22Rv1 (cell line): Measurements from ENCODE around the gene LAMA3.

Experiments used
- ZFX ChIP-seq: fragments of 450-650 bp; IDR thresholded peaks from 2 replicates; pipeline ENCODE4 v1.6.1; 2017; ENCODE audit warnings: antibody characterized with exemption, borderline replicate concordance
- TF ChIP-seq, protein P1 (sequence below): fragments of 450-650 bp; IDR thresholded peaks from 2 replicates; pipeline ENCODE4 v1.5.1; 2017; ENCODE audit warnings: mild to moderate bottlenecking

GRCh38 chr18:23945416-23946079, 256.3 kb downstream of the LAMA3 start:
- TF ChIP-seq, protein P1, sequence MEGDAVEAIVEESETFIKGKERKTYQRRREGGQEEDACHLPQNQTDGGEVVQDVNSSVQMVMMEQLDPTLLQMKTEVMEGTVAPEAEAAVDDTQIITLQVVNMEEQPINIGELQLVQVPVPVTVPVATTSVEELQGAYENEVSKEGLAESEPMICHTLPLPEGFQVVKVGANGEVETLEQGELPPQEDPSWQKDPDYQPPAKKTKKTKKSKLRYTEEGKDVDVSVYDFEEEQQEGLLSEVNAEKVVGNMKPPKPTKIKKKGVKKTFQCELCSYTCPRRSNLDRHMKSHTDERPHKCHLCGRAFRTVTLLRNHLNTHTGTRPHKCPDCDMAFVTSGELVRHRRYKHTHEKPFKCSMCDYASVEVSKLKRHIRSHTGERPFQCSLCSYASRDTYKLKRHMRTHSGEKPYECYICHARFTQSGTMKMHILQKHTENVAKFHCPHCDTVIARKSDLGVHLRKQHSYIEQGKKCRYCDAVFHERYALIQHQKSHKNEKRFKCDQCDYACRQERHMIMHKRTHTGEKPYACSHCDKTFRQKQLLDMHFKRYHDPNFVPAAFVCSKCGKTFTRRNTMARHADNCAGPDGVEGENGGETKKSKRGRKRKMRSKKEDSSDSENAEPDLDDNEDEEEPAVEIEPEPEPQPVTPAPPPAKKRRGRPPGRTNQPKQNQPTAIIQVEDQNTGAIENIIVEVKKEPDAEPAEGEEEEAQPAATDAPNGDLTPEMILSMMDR = no peak
- TF ChIP-seq ZFX = no peak
